ENCODE results near the gene GPX2.
A peak's percentile ranks its signal among the peaks of the same experiment; 100 is the strongest.

The GPX2 gene

GRCh38 chr14:64979336-64980074 lies 37.0 kb upstream of the GPX2 start:
- DNase-seq (ENCODE audit: low spot score): no peak
- no peak for TF ChIP-seq CTCF (IDR thresholded peaks at IDR 0.05; ENCODE audit: extremely low read depth, missing control alignments)

DNA sequence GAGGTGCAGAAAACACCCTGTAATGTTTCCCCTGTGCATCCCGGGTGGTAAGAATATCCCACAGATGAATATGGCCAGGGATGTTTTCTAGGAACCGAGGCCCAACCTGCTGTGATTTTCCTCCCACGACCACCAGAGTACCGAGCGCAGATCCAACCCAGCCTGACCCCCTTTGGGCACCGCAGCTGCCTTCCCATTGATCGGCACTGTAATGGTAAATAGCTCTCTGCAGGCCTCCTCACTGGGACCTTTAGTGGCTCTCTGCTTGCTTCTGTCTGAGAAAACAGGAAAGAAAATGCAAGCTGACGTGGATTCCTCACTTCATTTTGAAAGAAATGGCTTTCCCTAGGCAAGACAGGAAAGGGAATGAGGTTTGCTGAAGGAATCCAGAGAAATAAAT lies 32.0 kb upstream of the GPX2 start:
- DNase-seq (ENCODE audit: low spot score): no peak
- TF ChIP-seq CTCF (IDR thresholded peaks at IDR 0.05; ENCODE audit: extremely low read depth, missing control alignments): no peak

DNA sequence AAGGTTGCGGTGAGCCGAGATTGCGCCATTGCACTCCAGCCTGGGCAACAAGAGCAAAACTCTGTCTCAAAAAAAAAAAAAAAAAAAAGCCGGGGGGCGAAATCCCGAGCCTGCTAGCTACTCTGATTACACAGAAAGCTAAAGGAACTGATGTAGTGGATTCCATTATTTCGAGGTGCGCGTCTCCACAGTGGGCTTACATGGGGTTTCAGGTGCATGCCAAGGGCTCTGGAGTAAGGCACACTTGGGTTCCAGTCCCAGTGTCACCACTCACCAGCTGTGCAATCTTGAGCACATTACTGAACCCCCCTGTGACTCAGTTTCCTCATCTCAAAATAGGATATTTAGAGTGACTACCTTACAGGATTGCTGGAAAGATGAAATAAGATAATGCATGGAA lies 31.3 kb upstream of the GPX2 start:
- no peak for TF ChIP-seq CTCF (IDR thresholded peaks at IDR 0.05; ENCODE audit: extremely low read depth, missing control alignments)
- DNase-seq (ENCODE audit: low spot score): no peak

GRCh38 chr14:64973026-64973442 lies 30.5 kb upstream of the GPX2 start:
- no peak for TF ChIP-seq CTCF (IDR thresholded peaks at IDR 0.05; ENCODE audit: extremely low read depth, missing control alignments)
- DNase-seq (ENCODE audit: low spot score): no peak

- TF ChIP-seq CTCF (IDR thresholded peaks at IDR 0.05; ENCODE audit: extremely low read depth, missing control alignments): no peak
- DNase-seq (ENCODE audit: low spot score): peak; percentile 79
Observed at GRCh38 chr14:64971943-64972791, 29.6 kb upstream of the GPX2 start, which contains the start of gene RAB15. TSS of gene RAB15 (minus strand) at chr14:64972336. CDS start at chr14:64972076, 260 bp downstream.

DNA sequence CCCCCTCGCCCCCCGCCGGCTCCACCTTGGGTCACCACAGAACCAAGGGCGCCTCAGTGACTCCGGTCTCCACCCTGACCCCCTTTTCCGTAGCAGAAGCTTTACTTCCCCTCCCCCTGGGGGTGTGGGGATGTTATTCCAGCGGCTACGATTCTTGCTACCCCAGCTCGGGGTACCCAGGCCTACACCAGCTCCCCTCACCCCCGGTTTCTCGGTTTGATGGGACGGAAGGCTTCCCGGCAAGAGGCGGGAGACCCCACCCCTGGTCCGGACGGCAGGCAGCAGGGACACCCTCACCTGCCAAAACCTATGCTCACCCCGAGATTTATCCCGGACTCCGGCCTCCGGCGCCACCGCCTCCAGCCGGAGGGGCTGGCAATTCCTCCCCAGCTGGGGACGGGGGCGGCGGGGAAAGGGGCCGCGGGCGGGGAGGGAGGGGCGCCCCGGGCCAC lies 29.0 kb upstream of the GPX2 start:
- DNase-seq (ENCODE audit: low spot score): no peak
- no peak for TF ChIP-seq CTCF (IDR thresholded peaks at IDR 0.05; ENCODE audit: extremely low read depth, missing control alignments)

All from GM20000 (cell line).